Spinal cord (tissue), 10 donors: ENCODE data around the gene TP53I3. TPM values are rescaled to one million over a fixed set of nuclear protein-coding genes. Genes with fewer than 3 reads are reported as not detected.
A peak's percentile ranks its signal among the peaks of the same experiment; 100 is the strongest.

Experiments used
- DNase-seq, 6 donors: peaks; one replicate each; pipeline versions ENCODE4 v3.0.0 to v3.0.0-alpha.2; 2013 to 2015; ENCODE audit warnings: low spot score in 6 of 6, low read depth in 4 of 6
- H3K27ac ChIP-seq: one replicate; pipeline ENCODE4 v1.5.1; 2013; ENCODE audit warnings: low read depth, low read length, control low read depth
- H3K27me3 ChIP-seq: one replicate; pipeline ENCODE4 v1.6.1; 2013; ENCODE audit warnings: low read length; ENCODE audit not compliant: control insufficient read depth, insufficient read depth
- H3K36me3 ChIP-seq: one replicate; pipeline ENCODE4 v1.6.1; 2013; ENCODE audit warnings: low read length; ENCODE audit not compliant: control insufficient read depth, insufficient read depth
- H3K4me1 ChIP-seq: one replicate; pipeline ENCODE4 v1.6.1; 2013; ENCODE audit warnings: low read length; ENCODE audit not compliant: control insufficient read depth, insufficient read depth
- H3K4me3 ChIP-seq: one replicate; pipeline ENCODE4 v1.5.1; 2013; ENCODE audit warnings: low read depth, low read length, control low read depth
- H3K9me3 ChIP-seq: one replicate; pipeline ENCODE4 v1.6.1; 2013; ENCODE audit warnings: low read length; ENCODE audit not compliant: control insufficient read depth, insufficient read depth
- WGBS: methylation state at CpG from one replicate; pipeline ENCODE4 v1.1.5; 2013; ENCODE audit warnings: missing lambda C conversion rate; ENCODE audit not compliant: insufficient coverage; 5-methylcytosine and 5-hydroxymethylcytosine counted together
- polyA plus RNA-seq, 2 donors: library from polyadenylated mRNA; unstranded; fragments of 120-200 nt; gene quantifications; one replicate each; pipeline ENCODE4 v1.2.1, GENCODE V29; 2013; ENCODE audit not compliant: insufficient read length in 2 of 2
- total RNA-seq, 2 donors: library from RNA; depleted of rRNA in 1 of 2; stranded (reverse); fragments of 120-200 nt in 1 of 2; fragments of >200 nt in 1 of 2; gene quantifications; one replicate each; pipeline versions ENCODE4 v1.2.3 to v1.2.4, GENCODE V29; 2013 to 2014
- donor health status: healthy.

The TP53I3 gene
- total and polyA plus RNA-seq, 4 donors: 16.9 to 62.5 (median 30.0) TPM

- peaks cover 25% of the 10 kb centered on the region for H3K36me3 ChIP-seq
These were observed 19.3 kb downstream of the TP53I3 start for GRCh38 chr2:24065341-24065740.

GRCh38 chr2:24058564-24059271 is 25.9 kb downstream of the TP53I3 start:
- Histone ChIP-seq H3K4me1 (no peaks in the 10 kb centered on the region), H3K27ac (no peak overlapping the region), H3K27me3 (no peaks in the 10 kb centered on the region), H3K4me3 (no peak overlapping the region), H3K9me3 (no peaks in the 10 kb centered on the region), H3K36me3 (peaks cover 28% of the 10 kb centered on the region)
- 91% methylated on average over 3 of the region's 4 CpGs for WGBS
- no peak for DNase-seq

More at GRCh38 chr2:24065341-24065740, 19.3 kb downstream of the TP53I3 start:
- no peak for DNase-seq
- Histone ChIP-seq H3K9me3 (no peaks in the 10 kb centered on the region), H3K27ac (no peak overlapping the region), H3K27me3 (no peaks in the 10 kb centered on the region), H3K4me1 (no peaks in the 10 kb centered on the region), H3K4me3 (no peak overlapping the region)
- WGBS: 100% methylated on average over 1 of the region's 2 CpGs

GRCh38 chr2:24055750-24056149 is 28.9 kb downstream of the TP53I3 start:
- no peak overlapping the region for H3K27ac ChIP-seq
- no peaks in the 10 kb centered on the region for H3K27me3 ChIP-seq
- DNase-seq: no peak
- no peaks in the 10 kb centered on the region for H3K4me1 ChIP-seq
- no peak overlapping the region for H3K4me3 ChIP-seq
- H3K36me3 ChIP-seq: peaks cover 16% of the 10 kb centered on the region
- WGBS: 98% methylated on average over 6 of the region's 6 CpGs
- H3K9me3 ChIP-seq: no peaks in the 10 kb centered on the region

GRCh38 chr2:24054366-24055010 is 30.1 kb downstream of the TP53I3 start:
- no peaks in the 10 kb centered on the region for H3K27me3 ChIP-seq
- no peak overlapping the region for H3K27ac ChIP-seq
- 81% methylated on average over 6 of the region's 8 CpGs for WGBS
- H3K9me3 ChIP-seq: no peaks in the 10 kb centered on the region
- H3K4me1 ChIP-seq: peaks cover 3% of the 10 kb centered on the region
- no peak for DNase-seq
- H3K4me3 ChIP-seq: no peak overlapping the region
- H3K36me3 ChIP-seq: peaks cover 15% of the 10 kb centered on the region

DNA sequence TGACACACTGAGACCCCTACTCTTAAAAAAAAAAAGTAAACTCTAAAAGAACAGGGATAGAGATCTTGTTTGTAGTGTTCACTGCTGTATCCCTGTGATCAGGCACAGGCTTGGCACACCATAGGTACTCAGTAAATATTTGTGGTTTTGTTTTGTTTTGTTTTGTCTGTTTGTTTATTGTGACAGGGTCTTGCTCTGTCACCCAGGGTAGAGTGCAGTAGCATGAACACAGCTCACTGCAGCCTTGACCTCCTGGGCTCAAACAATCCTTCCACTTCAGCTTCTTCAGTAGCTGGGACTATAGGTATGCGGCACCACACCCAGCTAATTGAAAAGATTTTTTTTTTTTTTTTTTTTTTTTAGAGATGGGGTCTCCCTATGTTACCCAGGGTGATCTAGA is 31.7 kb downstream of the TP53I3 start:
- Histone ChIP-seq H3K4me3 (no peak overlapping the region), H3K27ac (no peak overlapping the region), H3K36me3 (peaks cover 15% of the 10 kb centered on the region), H3K9me3 (no peaks in the 10 kb centered on the region), H3K4me1 (peaks cover 9% of the 10 kb centered on the region), H3K27me3 (no peaks in the 10 kb centered on the region)
- WGBS: no CpG with 5 or more reads among the region's 1 CpG
- no peak for DNase-seq

- no peaks in the 10 kb centered on the region for H3K9me3 ChIP-seq
- peaks cover 15% of the 10 kb centered on the region for H3K4me1 ChIP-seq
- WGBS: 79% methylated on average over 5 of the region's 8 CpGs
- H3K4me3 ChIP-seq: no peak overlapping the region
- no peak overlapping the region for H3K27ac ChIP-seq
- peak in 1 of 6 donors; percentile 7 for DNase-seq
- peaks cover 13% of the 10 kb centered on the region for H3K36me3 ChIP-seq
- no peaks in the 10 kb centered on the region for H3K27me3 ChIP-seq
These were observed 32.8 kb downstream of the TP53I3 start for GRCh38 chr2:24051833-24052232.

- peak overlapping the region; percentile 45 for H3K27ac ChIP-seq
- peak overlapping the region; percentile 58 for H3K4me3 ChIP-seq
- peak in 3 of 6 donors; percentile 12 to 66 (median 59) for DNase-seq
- H3K36me3 ChIP-seq: peaks cover 13% of the 10 kb centered on the region
- no peaks in the 10 kb centered on the region for H3K9me3 ChIP-seq
- H3K27me3 ChIP-seq: no peaks in the 10 kb centered on the region
- H3K4me1 ChIP-seq: peaks cover 15% of the 10 kb centered on the region
- WGBS: 2% methylated on average over 41 of the region's 47 CpGs
These were observed 34.3 kb downstream of the TP53I3 start for GRCh38 chr2:24050041-24050979.

DNA sequence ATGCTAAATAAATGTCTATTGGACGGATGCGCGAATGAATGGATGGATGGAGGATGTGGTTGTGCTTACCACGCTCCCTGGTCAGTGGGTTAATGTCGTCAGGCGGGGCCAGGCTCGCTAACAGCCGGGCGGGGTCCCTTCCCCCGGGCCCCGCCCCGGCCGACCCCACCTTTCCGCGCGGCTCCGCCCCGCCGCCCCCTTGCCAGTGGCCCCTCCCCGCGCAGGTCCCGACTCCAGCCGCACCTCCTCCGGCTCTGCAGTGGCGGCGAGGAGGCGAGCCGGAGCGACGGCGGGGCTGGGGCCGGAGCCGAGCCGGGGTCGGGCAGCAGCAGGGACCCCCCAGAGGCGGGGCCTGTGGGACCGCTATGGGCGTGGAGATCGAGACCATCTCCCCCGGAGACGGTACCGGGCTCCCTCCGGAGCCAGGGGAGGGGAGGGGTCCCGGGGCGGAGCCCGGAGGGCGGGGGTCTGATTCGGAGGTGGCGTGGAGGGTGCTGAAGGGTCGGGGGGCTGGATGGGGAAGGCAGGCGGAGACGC is 35.1 kb downstream of the TP53I3 start, which contains the start of gene FKBP1B:
FKBP1B (plus strand) TSS at position 257 of the 537 bp plus-strand sequence; CDS start at position 366, 109 bp downstream.
- Histone ChIP-seq H3K27me3 (no peaks in the 10 kb centered on the region), H3K4me1 (peaks cover 15% of the 10 kb centered on the region), H3K36me3 (peaks cover 9% of the 10 kb centered on the region), H3K27ac (peak within 1 kb of the TSS; percentile 45), H3K9me3 (no peaks in the 10 kb centered on the region), H3K4me3 (peak within 1 kb of the TSS; percentile 58)
- under 1% methylated on average over 47 of the region's 52 CpGs for WGBS
- DNase-seq: peak in 3 of 6 donors; percentile 10 to 89 (median 79)
